ENCODE results near the gene CNOT9. TPM values are rescaled to one million over a fixed set of nuclear protein-coding genes. Genes with fewer than 3 reads are reported as not detected.
A peak's percentile ranks its signal among the peaks of the same experiment; 100 is the strongest.

CNOT9 gene
- total RNA-seq, 1 experiment from 2014 or later: 45.8 TPM

DNA sequence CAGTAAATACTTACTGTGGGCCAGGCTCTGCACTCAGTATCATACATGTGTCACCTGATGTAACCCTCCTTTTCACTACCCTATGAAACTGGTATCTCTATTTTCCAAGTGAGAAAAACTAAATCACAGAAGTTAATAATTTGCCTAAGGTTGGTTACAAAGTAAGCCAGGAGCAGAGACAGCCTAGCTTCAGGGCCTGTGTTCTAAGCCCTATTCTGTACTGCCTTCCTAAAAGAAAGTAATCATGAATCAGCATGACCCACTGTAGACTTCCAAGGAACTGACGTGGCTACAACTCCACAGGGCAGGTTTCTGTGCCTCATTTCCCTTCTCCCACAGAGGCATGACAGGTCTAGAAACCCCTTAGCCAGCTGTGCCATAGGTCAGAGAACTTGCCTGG is 76.5 kb downstream of the CNOT9 start:
- Histone ChIP-seq H3K9me2 (ENCODE audit: insufficient read depth) (no peaks in the 10 kb centered on the region), H2AFZ (no peak overlapping the region), H4K20me1 (ENCODE audit: insufficient read depth) (peaks cover 6% of the 10 kb centered on the region; the same call in 1 of the 2 replicates), H3K4me3 (no peak overlapping the region), H3K36me3 (ENCODE audit: low read depth) (peaks cover 16% of the 10 kb centered on the region; the same call in 1 of the 2 replicates), H3K79me2 (ENCODE audit: low read depth) (0 out of 2 replicates have a peak, but pooled peaks cover 11% of the 10 kb centered on the region), H3K4me2 (no peak overlapping the region), H3K9me3 (ENCODE audit: insufficient read depth, low read depth) (no peaks in the 10 kb centered on the region), H3K27ac (peak overlapping the region; percentile 81), H3K27me3 (ENCODE audit: insufficient read depth, low read depth) (no peaks in the 10 kb centered on the region), H3F3A (ENCODE audit: insufficient read depth, low read depth) (peaks cover 7% of the 10 kb centered on the region; the same call in 1 of the 2 replicates), H3K4me1 (replicated peaks; ENCODE audit: insufficient read depth) (peaks cover 12% of the 10 kb centered on the region; the same call in 1 of the 2 replicates)
- ChIA-PET POLR2A (ENCODE audit: unreplicated experiment) (no interaction called here), CTCF (no interaction called here)
- no peak for DNase-seq
- TF ChIP-seq, protein P1, sequence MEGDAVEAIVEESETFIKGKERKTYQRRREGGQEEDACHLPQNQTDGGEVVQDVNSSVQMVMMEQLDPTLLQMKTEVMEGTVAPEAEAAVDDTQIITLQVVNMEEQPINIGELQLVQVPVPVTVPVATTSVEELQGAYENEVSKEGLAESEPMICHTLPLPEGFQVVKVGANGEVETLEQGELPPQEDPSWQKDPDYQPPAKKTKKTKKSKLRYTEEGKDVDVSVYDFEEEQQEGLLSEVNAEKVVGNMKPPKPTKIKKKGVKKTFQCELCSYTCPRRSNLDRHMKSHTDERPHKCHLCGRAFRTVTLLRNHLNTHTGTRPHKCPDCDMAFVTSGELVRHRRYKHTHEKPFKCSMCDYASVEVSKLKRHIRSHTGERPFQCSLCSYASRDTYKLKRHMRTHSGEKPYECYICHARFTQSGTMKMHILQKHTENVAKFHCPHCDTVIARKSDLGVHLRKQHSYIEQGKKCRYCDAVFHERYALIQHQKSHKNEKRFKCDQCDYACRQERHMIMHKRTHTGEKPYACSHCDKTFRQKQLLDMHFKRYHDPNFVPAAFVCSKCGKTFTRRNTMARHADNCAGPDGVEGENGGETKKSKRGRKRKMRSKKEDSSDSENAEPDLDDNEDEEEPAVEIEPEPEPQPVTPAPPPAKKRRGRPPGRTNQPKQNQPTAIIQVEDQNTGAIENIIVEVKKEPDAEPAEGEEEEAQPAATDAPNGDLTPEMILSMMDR (conservative IDR thresholded peaks at IDR 0.05): no peak
- TF ChIP-seq EZH2 (IDR thresholded peaks at IDR 0.05; ENCODE audit: low read depth): no peak
- intact Hi-C loops (cut with micrococcal nuclease; ENCODE audit: unreplicated experiment): loop anchor here (5.0 kb wide), 1 partner anchor 458 kb away; no protein-coding TSS in a partner anchor
- BruUV-seq (replicated peaks): no TSS peak

Other genes starting within 250 kb of the CNOT9 start
- gene CATIP, start 212.0 kb upstream of the CNOT9 start, total RNA-seq (2021): 1.1 and 2.4 TPM in 2 replicates
- gene SLC11A1, start 186.6 kb upstream of the CNOT9 start, total RNA-seq (2021): 0.35 and 0.44 TPM in 2 replicates
- 61.8 and 69.6 TPM in 2 replicates for gene CTDSP1, start 169.0 kb upstream of the CNOT9 start, total RNA-seq (2021)
- gene VIL1, start 149.7 kb upstream of the CNOT9 start, total RNA-seq (2021): not detected in 2 replicates
- 13.1 and 15.4 TPM in 2 replicates for gene USP37, start 488 bp upstream of the CNOT9 start, total RNA-seq (2021)
- gene PLCD4, start 39.1 kb downstream of the CNOT9 start, total RNA-seq (2021): 0.74 and 1.3 TPM in 2 replicates
- 23.1 and 23.7 TPM in 2 replicates for gene ZNF142, start 90.8 kb downstream of the CNOT9 start, total RNA-seq (2021)
- gene BCS1L, start 90.8 kb downstream of the CNOT9 start, total RNA-seq (2021): 36.0 and 38.8 TPM in 2 replicates
- gene RNF25, start 103.2 kb downstream of the CNOT9 start, total RNA-seq (2021): 24.6 and 27.2 TPM in 2 replicates
- gene STK36, start 103.2 kb downstream of the CNOT9 start, total RNA-seq (2021): 47.8 and 52.9 TPM in 2 replicates
- gene TTLL4, start 142.0 kb downstream of the CNOT9 start, total RNA-seq (2021): 43.9 and 57.1 TPM in 2 replicates
- 0.94 and 2.0 TPM in 2 replicates for gene CYP27A1, start 213.3 kb downstream of the CNOT9 start, total RNA-seq (2021)

Data from PC-9 (cell line).